Spleen (tissue), 11 donors: ENCODE measurements around the gene OXGR1. TPM values are rescaled to one million over a fixed set of nuclear protein-coding genes. Genes with fewer than 3 reads are reported as not detected.

Source experiments
- DNase-seq: peaks from one replicate; pipeline ENCODE4 v3.0.0-alpha.2; 2020
- H3K27ac ChIP-seq, 8 donors: fragments of 200-600 bp; sonication (generic) in 7 of 8; 1 replicate in 4 of 8; 2 replicates in 4 of 8; pipeline versions ENCODE4 v1.5.0 to v1.8.0; 2016 to 2021; ENCODE audit warnings: inconsistent platforms in 4 of 8, mild to moderate bottlenecking in 4 of 8, moderate library complexity in 1 of 8
- H3K27me3 ChIP-seq, 7 donors: fragments of 200-600 bp; sonication (generic) in 6 of 7; replicated peaks in 1 of 7; 1 replicate in 4 of 7; 2 replicates in 3 of 7; pipeline versions ENCODE4 v1.5.0 to v1.8.0; 2016 to 2021; ENCODE audit warnings: inconsistent platforms in 3 of 7, mild to moderate bottlenecking in 1 of 7
- H3K36me3 ChIP-seq, 6 donors: fragments of 200-600 bp; sonication (generic) in 5 of 6; 1 replicate in 4 of 6; 2 replicates in 2 of 6; pipeline versions ENCODE4 v1.5.0 to v1.8.0; 2016 to 2021; ENCODE audit warnings: inconsistent platforms in 2 of 6
- H3K4me1 ChIP-seq, 6 donors: fragments of 200-600 bp; sonication (generic) in 5 of 6; 1 replicate in 3 of 6; 2 replicates in 3 of 6; pipeline versions ENCODE4 v1.5.0 to v1.8.0; 2016 to 2021; ENCODE audit warnings: inconsistent platforms in 3 of 6
- H3K4me3 ChIP-seq, 8 donors: fragments of 200-600 bp; sonication (generic) in 7 of 8; 1 replicate in 4 of 8; 2 replicates in 4 of 8; pipeline versions ENCODE4 v1.5.0 to v1.8.0; 2016 to 2021; ENCODE audit warnings: inconsistent platforms in 4 of 8, mild to moderate bottlenecking in 4 of 8, moderate library complexity in 2 of 8
- H3K9me3 ChIP-seq, 8 donors: fragments of 200-600 bp; sonication (generic) in 7 of 8; 1 replicate in 4 of 8; 2 replicates in 4 of 8; pipeline versions ENCODE4 v1.5.0 to v1.8.0; 2016 to 2021; ENCODE audit warnings: inconsistent platforms in 4 of 8
- POLR2A ChIP-seq, 3 donors: fragments of 450-650 bp; IDR thresholded peaks; one replicate each; pipeline ENCODE4 v1.5.1; 2017; ENCODE audit warnings: antibody characterized with exemption in 3 of 3, mild to moderate bottlenecking in 1 of 3
- POLR2AphosphoS5 ChIP-seq, 3 donors: sonication (generic); formaldehyde crosslinking; IDR thresholded peaks; one replicate each; pipeline ENCODE4 v1.5.1; 2017; ENCODE audit warnings: antibody characterized with exemption in 3 of 3
- WGBS, 5 donors: extraction: QIAGEN DNeasy Blood & Tissue Kit in 3 of 5; methylation state at CpG; one replicate each; pipeline versions ENCODE4 v1.1.5 to v1.1.7; 2013 to 2018; 5-methylcytosine and 5-hydroxymethylcytosine counted together
- intact Hi-C: fragments of 100-400 bp; cut with DNase I; formaldehyde crosslinking; loops from one replicate; pipeline ENCODE4 v1.15.0; 2023; ENCODE audit warnings: low total_unique reads
- polyA plus RNA-seq, 3 donors: library from polyadenylated mRNA; stranded (reverse); fragments of 200-250 nt; gene quantifications; one replicate each; pipeline ENCODE4 v1.2.1, GENCODE V29; 2013
- total RNA-seq, 7 donors: library from RNA; depleted of rRNA in 3 of 7; stranded (reverse); fragments of >200 nt in 3 of 7; fragmentation: NEBNext Ultra II Directional in 4 of 7; extraction: Animal tissue kit (Norgen Biotek cat#: 25700) in 4 of 7; gene quantifications; one replicate each; pipeline versions ENCODE4 v1.1.0 to v1.2.1, GENCODE V29; 2016 to 2021
- TF ChIP-seq, protein P1 (sequence below), 11 experiments: fragments of 200-600 bp in 7 of 11; fragments of 450-650 bp in 4 of 11; sonication (generic) in 4 of 11; IDR thresholded peaks in 8 of 11; conservative IDR thresholded peaks in 3 of 11; 1 replicate in 7 of 11; 2 replicates in 4 of 11; pipeline versions ENCODE4 v1.4.0 to v1.8.0; 2016 to 2021; ENCODE audit warnings: antibody characterized with exemption in 11 of 11, inconsistent platforms in 4 of 11, mild to moderate bottlenecking in 1 of 11
- donor health status: healthy with polysubstance abuse.
- donor health status: DM: no; HTN: no; CAD: no; lungs with moderate emphysema.
- donor health status: DM: no; HTN: no; CAD: no.
- donor health status: Bipolar disorder and iron deficiency.
- donor health status: healthy.
- donor health status: DM: no; HTN: no; CAD: no.
- donor health status: DM: yes; HTN: yes; CAD: no.

The OXGR1 gene
- total and polyA plus RNA-seq, 10 donors: 0.03 to 0.85 (median 0.32) TPM; not detected in 3

DNA sequence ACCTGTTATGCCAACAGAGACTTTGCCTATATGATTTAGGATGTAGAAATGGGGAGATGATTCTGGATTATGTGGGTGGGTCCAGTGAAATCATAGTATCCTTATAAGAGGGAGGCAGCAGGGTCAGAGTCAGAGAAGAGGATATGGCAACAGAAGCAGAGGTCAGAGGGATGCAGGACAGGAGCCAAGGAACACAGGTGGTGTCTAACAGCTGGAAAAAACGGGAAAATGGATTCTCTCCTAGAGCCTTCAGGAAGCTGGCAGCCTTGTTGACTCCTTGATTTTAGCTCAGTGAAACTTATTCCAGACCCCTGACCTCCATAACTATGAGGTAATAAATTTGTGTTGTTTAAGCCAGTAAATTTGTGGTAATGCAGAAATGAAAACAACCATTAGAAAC, 28.8 kb upstream of the OXGR1 start:
- DNase-seq: no peak
- Histone ChIP-seq H3K4me3 (no peak overlapping the region), H3K9me3 (no peaks in the 10 kb centered on the region), H3K4me1 (peaks cover 0 to 8% (median 3%) of the 10 kb centered on the region in 6 donors), H3K27me3 (peaks cover 0 to 30% (median 0%) of the 10 kb centered on the region in 7 donors), H3K36me3 (no peaks in the 10 kb centered on the region), H3K27ac (no peak overlapping the region)
- TF ChIP-seq POLR2A (IDR thresholded peaks at IDR 0.05): no peak
- TF ChIP-seq, protein P1, sequence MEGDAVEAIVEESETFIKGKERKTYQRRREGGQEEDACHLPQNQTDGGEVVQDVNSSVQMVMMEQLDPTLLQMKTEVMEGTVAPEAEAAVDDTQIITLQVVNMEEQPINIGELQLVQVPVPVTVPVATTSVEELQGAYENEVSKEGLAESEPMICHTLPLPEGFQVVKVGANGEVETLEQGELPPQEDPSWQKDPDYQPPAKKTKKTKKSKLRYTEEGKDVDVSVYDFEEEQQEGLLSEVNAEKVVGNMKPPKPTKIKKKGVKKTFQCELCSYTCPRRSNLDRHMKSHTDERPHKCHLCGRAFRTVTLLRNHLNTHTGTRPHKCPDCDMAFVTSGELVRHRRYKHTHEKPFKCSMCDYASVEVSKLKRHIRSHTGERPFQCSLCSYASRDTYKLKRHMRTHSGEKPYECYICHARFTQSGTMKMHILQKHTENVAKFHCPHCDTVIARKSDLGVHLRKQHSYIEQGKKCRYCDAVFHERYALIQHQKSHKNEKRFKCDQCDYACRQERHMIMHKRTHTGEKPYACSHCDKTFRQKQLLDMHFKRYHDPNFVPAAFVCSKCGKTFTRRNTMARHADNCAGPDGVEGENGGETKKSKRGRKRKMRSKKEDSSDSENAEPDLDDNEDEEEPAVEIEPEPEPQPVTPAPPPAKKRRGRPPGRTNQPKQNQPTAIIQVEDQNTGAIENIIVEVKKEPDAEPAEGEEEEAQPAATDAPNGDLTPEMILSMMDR (IDR thresholded peaks at IDR 0.05 in 8 of 11, conservative IDR thresholded peaks at IDR 0.05 in 3 of 11): no peak
- intact Hi-C loops: loop anchor here (10.0 kb wide), 1 partner anchor 342 kb away; no protein-coding TSS in a partner anchor
- 39 to 57% (median 50%) methylated on average over 1 of the region's 1 CpG for WGBS, 5 donors

DNA sequence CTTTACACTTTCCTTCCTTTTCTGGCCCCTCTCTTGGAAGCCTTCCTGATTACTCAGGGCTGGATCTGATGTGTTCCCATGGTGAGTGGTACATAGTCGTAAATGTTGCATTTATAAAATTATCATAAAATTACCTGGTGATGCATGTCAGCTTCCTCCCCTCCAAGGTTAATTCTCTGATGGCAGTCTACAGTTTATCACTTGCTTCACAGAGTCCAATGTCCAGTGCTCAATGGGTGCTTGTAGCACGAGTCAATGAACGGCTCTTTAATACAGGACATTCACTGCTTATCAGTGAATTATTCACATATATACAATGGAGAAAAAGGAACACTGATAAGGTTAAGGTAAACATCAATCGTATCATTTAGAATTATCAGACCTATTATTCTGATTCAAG, 27.0 kb upstream of the OXGR1 start:
- WGBS, 5 donors: 68 to 82% (median 79%) methylated on average over 4 of the region's 4 CpGs
- Histone ChIP-seq H3K9me3 (no peaks in the 10 kb centered on the region), H3K27me3 (peaks cover 0 to 42% (median 0%) of the 10 kb centered on the region in 7 donors), H3K36me3 (no peaks in the 10 kb centered on the region), H3K4me3 (no peak overlapping the region), H3K4me1 (no peaks in the 10 kb centered on the region), H3K27ac (no peak overlapping the region)
- intact Hi-C loops: loop anchor here (10.0 kb wide), 1 partner anchor 344 kb away; no protein-coding TSS in a partner anchor
- no peak for DNase-seq
- TF ChIP-seq POLR2AphosphoS5 (IDR thresholded peaks at IDR 0.05) (no peak), POLR2A (IDR thresholded peaks at IDR 0.05) (no peak)
- TF ChIP-seq, protein P1 (IDR thresholded peaks at IDR 0.05 in 8 of 11, conservative IDR thresholded peaks at IDR 0.05 in 3 of 11): no peak

DNA sequence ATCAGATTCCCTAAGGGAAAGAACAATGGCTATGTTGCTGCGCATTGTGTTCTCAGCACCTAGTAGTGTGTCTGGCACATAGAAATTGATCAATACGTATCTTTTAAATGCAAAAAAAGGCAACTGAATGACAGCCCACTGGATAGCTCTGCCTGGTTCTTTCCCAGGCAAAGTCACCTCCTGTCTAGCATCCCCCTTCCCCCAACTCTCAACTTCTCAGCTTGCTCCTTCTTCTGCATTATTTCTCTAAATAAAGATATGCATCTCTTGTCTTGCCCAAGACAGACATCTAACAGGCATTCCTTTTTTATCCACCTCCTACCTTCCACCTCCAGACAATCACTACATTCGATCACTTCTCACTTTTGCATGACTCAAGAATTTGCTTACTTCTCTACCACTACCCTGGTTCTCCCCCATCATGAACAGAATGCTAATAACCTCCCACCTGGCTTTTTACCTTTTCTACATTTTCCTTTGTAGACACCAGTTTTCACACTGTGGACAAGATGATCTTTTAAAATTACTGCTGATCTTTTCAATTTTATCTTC, 26.5 kb upstream of the OXGR1 start:
- WGBS, 5 donors: 73 to 90% (median 83%) methylated on average over 3 of the region's 3 CpGs
- TF ChIP-seq, protein P1 (IDR thresholded peaks at IDR 0.05 in 8 of 11, conservative IDR thresholded peaks at IDR 0.05 in 3 of 11): no peak
- no peak for TF ChIP-seq POLR2AphosphoS5 (IDR thresholded peaks at IDR 0.05)
- TF ChIP-seq POLR2A (IDR thresholded peaks at IDR 0.05): no peak

DNA sequence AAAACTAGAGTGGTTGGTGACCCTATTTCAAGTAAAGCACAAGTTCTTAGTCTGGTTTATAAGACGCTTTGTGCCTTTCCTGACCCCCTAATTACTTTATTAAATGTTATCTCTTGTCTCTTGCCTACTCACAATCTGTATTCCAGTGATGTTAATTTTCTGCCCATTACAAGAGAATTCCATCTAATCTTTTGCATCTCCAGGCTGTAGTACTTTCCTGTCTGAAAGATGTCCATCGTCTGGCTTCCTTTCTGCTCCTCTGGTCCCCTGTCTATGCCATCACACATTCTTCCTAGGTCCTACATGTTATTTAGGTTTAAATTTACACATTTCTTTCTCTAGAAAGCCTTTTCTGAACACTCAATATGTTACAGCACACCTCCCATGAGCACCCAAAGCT, 25.9 kb upstream of the OXGR1 start:
- no peak overlapping the region for H3K4me3 ChIP-seq
- WGBS, 5 donors: 55 to 74% (median 73%) methylated on average over 2 of the region's 2 CpGs
- intact Hi-C loops: loop anchor here (10.0 kb wide), 1 partner anchor 345 kb away; no protein-coding TSS in a partner anchor
- H3K9me3 ChIP-seq: no peaks in the 10 kb centered on the region
- no peaks in the 10 kb centered on the region for H3K36me3 ChIP-seq
- H3K27ac ChIP-seq: no peak overlapping the region
- TF ChIP-seq, protein P1 (IDR thresholded peaks at IDR 0.05 in 8 of 11, conservative IDR thresholded peaks at IDR 0.05 in 3 of 11): no peak
- TF ChIP-seq POLR2A (IDR thresholded peaks at IDR 0.05): no peak
- no peak for TF ChIP-seq POLR2AphosphoS5 (IDR thresholded peaks at IDR 0.05)
- H3K4me1 ChIP-seq: no peaks in the 10 kb centered on the region
- H3K27me3 ChIP-seq: peaks cover 0 to 42% (median 0%) of the 10 kb centered on the region in 7 donors
- no peak for DNase-seq

More for the DNA sequence above, 26.5 kb upstream of the OXGR1 start:
- Histone ChIP-seq H3K36me3 (no peaks in the 10 kb centered on the region), H3K4me3 (no peak overlapping the region), H3K4me1 (no peaks in the 10 kb centered on the region), H3K9me3 (no peaks in the 10 kb centered on the region), H3K27me3 (peaks cover 0 to 42% (median 0%) of the 10 kb centered on the region in 7 donors), H3K27ac (no peak overlapping the region)
- intact Hi-C loops: loop anchor here (10.0 kb wide), 1 partner anchor 344 kb away; no protein-coding TSS in a partner anchor
- DNase-seq: no peak
